Stimulated activated CD4-positive, alpha-beta T cell treated with anti-CD3 and anti-CD28 coated beads, Interleukin-4, amount 100 ng/mL, for 4 hours (primary cell): ENCODE data around the gene LRRN4CL.

Source experiments
- DNase-seq, 2 experiments: peaks; one replicate each; pipeline ENCODE4 v3.0.0-alpha.2; 2020

Gene LRRN4CL

DNA sequence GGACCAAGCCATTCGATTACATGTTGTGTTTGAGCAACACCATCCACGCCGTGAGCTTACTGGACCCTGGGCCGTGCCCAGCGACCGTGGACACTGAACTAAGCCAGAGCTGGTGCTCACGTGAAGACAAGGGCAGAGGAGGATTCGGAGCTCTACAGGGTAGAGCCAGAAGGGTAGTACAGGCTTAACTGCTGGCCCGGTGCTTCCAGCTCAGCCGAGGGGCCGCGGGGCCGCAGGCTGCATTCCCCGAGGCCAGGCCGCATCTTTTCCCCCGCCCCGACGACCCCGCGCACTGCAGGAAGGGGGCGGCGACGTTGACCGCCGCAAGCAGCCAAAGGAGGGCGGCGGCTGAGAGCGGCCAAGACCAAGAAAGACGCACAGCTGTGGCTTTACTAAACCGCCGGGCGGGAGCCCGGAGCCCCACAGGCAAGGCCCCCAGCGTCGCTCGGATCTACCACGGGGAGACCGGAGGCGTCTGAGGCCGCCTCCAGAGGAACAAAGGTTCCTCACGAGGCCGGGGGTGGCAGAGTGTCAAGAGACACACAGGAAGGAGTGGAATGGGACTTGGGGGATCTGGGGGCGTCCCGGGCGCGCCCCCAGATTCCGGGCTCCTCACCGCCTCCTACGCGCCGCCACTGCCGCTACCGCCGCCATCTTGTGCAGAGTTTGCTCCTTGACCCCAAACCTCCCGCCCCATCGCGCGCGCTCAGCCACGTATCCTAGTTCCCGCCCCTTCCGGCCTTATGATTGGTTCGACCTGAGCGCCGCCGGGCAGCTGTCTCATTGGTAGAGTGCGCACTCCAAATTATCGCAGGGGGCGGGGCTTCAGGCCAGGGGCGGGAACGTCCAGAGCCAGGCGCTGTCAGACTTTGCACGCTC is 43.1 kb downstream of the LRRN4CL start, which contains the start of gene GANAB:
TSS of gene GANAB (minus strand) at position 668 of the 879 bp plus-strand sequence. CDS start at position 654, 14 bp downstream.
- peak; percentile 99 for DNase-seq

DNA sequence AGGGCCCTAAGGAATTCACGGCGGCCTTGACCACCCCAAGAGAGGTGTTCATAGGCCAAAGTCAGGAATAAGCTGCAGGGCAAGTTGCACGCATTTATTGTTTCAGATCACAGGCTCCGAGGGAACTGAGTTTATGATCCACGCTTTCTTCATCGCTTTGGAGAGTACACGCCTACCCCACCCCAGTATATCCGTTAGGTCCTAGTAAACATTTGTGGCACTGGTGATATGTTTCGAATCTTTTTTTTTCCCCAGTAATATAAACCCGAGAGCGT is 43.7 kb downstream of the LRRN4CL start:
- DNase-seq, result no peak

DNA sequence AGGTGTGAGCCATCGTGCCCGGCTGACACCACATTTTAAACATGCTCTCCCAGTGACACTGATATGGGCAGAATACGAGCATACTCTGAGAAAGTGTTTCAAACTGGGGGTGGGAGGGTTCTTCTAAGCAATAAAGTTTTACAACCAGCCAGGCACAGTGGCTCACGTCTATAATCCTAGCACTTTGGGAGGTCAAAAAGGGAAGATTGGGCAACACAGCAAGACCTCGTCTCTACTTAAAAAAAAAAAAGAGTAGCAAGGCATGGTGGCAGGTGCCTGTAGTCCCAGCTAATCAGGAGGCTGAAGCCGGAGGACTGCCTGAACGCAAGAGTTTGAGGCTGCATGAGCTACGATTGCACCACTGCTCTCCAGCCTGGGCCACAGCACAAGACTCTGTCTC is 45.1 kb downstream of the LRRN4CL start:
- DNase-seq, result no peak
